OCI-LY7 (cell line): ENCODE data around the gene HSPA14. TPM values are rescaled to one million over a fixed set of nuclear protein-coding genes. Genes with fewer than 3 reads are reported as not detected.

Experiments
- BruUV-seq: library from RNA; stranded (reverse); fragments of 400-500 nt; replicated peaks from 2 replicates; lab custom pipeline; 2021; lab: Mats Ljungman, UMichigan
- CTCF ChIA-PET: fragments of 300-600 bp; sonication (Branson Sonifier 250); formaldehyde crosslinking; loops from one replicate; lab custom pipeline; 2022; ENCODE audit warnings: antibody characterized with exemption; ENCODE audit not compliant: unreplicated experiment; lab: Charles Lee
- POLR2A ChIA-PET: fragments of 300-600 bp; sonication (Branson Sonifier 250); formaldehyde crosslinking; loops from one replicate; lab custom pipeline; 2022; ENCODE audit warnings: antibody characterized with exemption; lab: Charles Lee
- DNase-seq: peaks from one replicate; pipeline ENCODE4 v3.0.0-alpha.2; 2015; ENCODE audit warnings: low spot score
- H2AFZ ChIP-seq: fragments of 200-600 bp; sonication (generic), shearing (Covaris generic); 2 replicates; pipeline ENCODE4 v1.6.1; 2014; ENCODE audit warnings: mild to moderate bottlenecking, antibody characterized with exemption, low read length, moderate library complexity
- H3K27ac ChIP-seq: fragments of 200-600 bp; sonication (generic); 2 replicates; pipeline ENCODE4 v1.5.1; 2014; ENCODE audit warnings: mixed run types, low read depth, mild to moderate bottlenecking, moderate library complexity, low read length, inconsistent platforms; ENCODE audit not compliant: poor library complexity, severe bottlenecking
- H3K36me3 ChIP-seq: fragments of 200-600 bp; sonication (generic); 2 replicates; pipeline ENCODE4 v1.6.1; 2014; ENCODE audit warnings: mild to moderate bottlenecking, antibody characterized with exemption, low read length, moderate library complexity, mixed read lengths; ENCODE audit not compliant: insufficient read depth
- H3K4me1 ChIP-seq: fragments of 200-600 bp; sonication (generic); 2 replicates; pipeline ENCODE4 v1.5.1; 2014; ENCODE audit warnings: mild to moderate bottlenecking, low read length; ENCODE audit not compliant: insufficient read depth, poor library complexity, severe bottlenecking
- H3K4me2 ChIP-seq: fragments of 200-600 bp; sonication (generic); 2 replicates; pipeline ENCODE4 v1.6.1; 2014; ENCODE audit warnings: mild to moderate bottlenecking, low read length
- H3K4me3 ChIP-seq: fragments of 200-600 bp; sonication (generic); 2 replicates; pipeline ENCODE4 v1.5.1; 2014; ENCODE audit warnings: mild to moderate bottlenecking, low read depth, low read length; ENCODE audit not compliant: poor library complexity, severe bottlenecking
- H3K79me2 ChIP-seq: fragments of 200-600 bp; sonication (generic); 2 replicates; pipeline ENCODE4 v1.6.1; 2016; ENCODE audit warnings: low read depth, mild to moderate bottlenecking, low read length, moderate library complexity, mixed read lengths; ENCODE audit not compliant: insufficient read depth
- H3K9me2 ChIP-seq: fragments of 200-600 bp; sonication (generic); 2 replicates; pipeline ENCODE4 v1.6.1; 2016; ENCODE audit warnings: mild to moderate bottlenecking, low read length, mixed read lengths; ENCODE audit not compliant: insufficient read depth
- H3K9me3 ChIP-seq: fragments of 200-600 bp; sonication (generic); 2 replicates; pipeline ENCODE4 v1.6.1; 2014; ENCODE audit warnings: mild to moderate bottlenecking, mixed run types, low read length, mixed read lengths
- H4K20me1 ChIP-seq: fragments of 200-600 bp; sonication (generic); 2 replicates; pipeline ENCODE4 v1.6.1; 2014; ENCODE audit warnings: mild to moderate bottlenecking, antibody characterized with exemption, low read length, moderate library complexity, mixed read lengths; ENCODE audit not compliant: insufficient read depth
- EZH2phosphoT487 ChIP-seq: fragments of 200-600 bp; sonication (generic); IDR thresholded peaks from 2 replicates; pipeline ENCODE4 v1.6.1; 2018; ENCODE audit warnings: low read depth, borderline replicate concordance, mild to moderate bottlenecking, mixed run types, antibody characterized with exemption, low read length, moderate library complexity, mixed read lengths
- intact Hi-C: fragments of 100-400 bp; cut with micrococcal nuclease; formaldehyde crosslinking; loops from one replicate; pipeline ENCODE4 v1.10.0; 2022; ENCODE audit not compliant: unreplicated experiment
- total RNA-seq, 2 experiments: library from RNA; depleted of rRNA in 1 of 2; stranded (reverse); fragments of >200 nt in 1 of 2; shearing (Covaris generic) in 1 of 2; gene quantifications; 2 replicates each; pipeline ENCODE4 v1.2.3, GENCODE V29; 2014 to 2022
- TF ChIP-seq, protein P1 (sequence below): fragments of 200-600 bp; sonication (generic); conservative IDR thresholded peaks from 2 replicates; pipeline ENCODE4 v1.5.1; 2014; ENCODE audit warnings: mild to moderate bottlenecking, antibody characterized with exemption, low read length, moderate library complexity, mixed read lengths

The HSPA14 gene
- total RNA-seq, 2 experiments from 2014 or later, result 21.8 to 28.2 TPM

DNA sequence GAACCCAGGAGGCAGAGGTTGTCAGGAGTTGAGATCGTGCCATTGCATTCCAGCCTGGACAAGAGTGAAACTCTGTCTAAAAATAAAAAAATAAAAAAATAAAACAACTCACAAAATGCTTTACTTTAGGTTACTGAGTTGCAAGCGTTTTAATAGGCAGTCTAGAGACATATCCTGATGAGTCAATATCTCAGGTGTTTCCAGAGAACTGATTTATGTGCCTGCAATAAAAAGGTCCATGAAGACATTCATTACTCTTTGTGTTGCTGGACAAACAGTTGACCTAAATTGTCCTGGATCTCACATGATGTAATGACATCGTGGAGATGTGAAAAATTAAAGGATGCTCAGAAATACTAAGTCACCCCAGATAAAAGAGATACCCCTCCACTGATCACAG lies 31.8 kb upstream of the HSPA14 start:
- no peaks in the 10 kb centered on the region for H3K36me3 ChIP-seq
- intact Hi-C loops, result no loop called here
- H3K27ac ChIP-seq, result no peak overlapping the region
- peaks cover 14% of the 10 kb centered on the region for H3K4me1 ChIP-seq
- TF ChIP-seq, protein P1, sequence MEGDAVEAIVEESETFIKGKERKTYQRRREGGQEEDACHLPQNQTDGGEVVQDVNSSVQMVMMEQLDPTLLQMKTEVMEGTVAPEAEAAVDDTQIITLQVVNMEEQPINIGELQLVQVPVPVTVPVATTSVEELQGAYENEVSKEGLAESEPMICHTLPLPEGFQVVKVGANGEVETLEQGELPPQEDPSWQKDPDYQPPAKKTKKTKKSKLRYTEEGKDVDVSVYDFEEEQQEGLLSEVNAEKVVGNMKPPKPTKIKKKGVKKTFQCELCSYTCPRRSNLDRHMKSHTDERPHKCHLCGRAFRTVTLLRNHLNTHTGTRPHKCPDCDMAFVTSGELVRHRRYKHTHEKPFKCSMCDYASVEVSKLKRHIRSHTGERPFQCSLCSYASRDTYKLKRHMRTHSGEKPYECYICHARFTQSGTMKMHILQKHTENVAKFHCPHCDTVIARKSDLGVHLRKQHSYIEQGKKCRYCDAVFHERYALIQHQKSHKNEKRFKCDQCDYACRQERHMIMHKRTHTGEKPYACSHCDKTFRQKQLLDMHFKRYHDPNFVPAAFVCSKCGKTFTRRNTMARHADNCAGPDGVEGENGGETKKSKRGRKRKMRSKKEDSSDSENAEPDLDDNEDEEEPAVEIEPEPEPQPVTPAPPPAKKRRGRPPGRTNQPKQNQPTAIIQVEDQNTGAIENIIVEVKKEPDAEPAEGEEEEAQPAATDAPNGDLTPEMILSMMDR, result no peak
- TF ChIP-seq EZH2phosphoT487, result no peak
- BruUV-seq, result no TSS peak
- CTCF ChIA-PET, result no interaction called here
- H2AFZ ChIP-seq, result no peak overlapping the region
- H3K9me3 ChIP-seq, result no peaks in the 10 kb centered on the region
- no peaks in the 10 kb centered on the region for H3K9me2 ChIP-seq
- H3K79me2 ChIP-seq, result no peaks in the 10 kb centered on the region
- POLR2A ChIA-PET, result no interaction called here
- DNase-seq, result no peak
- no peaks in the 10 kb centered on the region for H4K20me1 ChIP-seq
- no peak overlapping the region for H3K4me2 ChIP-seq
- no peak overlapping the region for H3K4me3 ChIP-seq

- no TSS peak for BruUV-seq
- Histone ChIP-seq H3K9me2 (no peaks in the 10 kb centered on the region), H2AFZ (peak overlapping the region; percentile 26; the same call in 1 of the 2 replicates), H3K9me3 (no peaks in the 10 kb centered on the region), H3K4me3 (no peak overlapping the region), H4K20me1 (no peaks in the 10 kb centered on the region), H3K4me1 (peaks cover 20% of the 10 kb centered on the region), H3K27ac (no peak overlapping the region), H3K36me3 (no peaks in the 10 kb centered on the region), H3K79me2 (no peaks in the 10 kb centered on the region), H3K4me2 (no peak overlapping the region)
- POLR2A ChIA-PET, result interaction anchor here (1.5 kb wide), 1 partner anchor 60 kb away, joined by 4 read pairs; no protein-coding TSS in a partner anchor
- CTCF ChIA-PET, result no interaction called here
- intact Hi-C loops, result no loop called here
- peak; percentile 26 for DNase-seq
- no peak for TF ChIP-seq EZH2phosphoT487
- TF ChIP-seq, protein P1, result peak; percentile 51
These were observed 26.8 kb upstream of the HSPA14 start for GRCh38 chr10:14810969-14811953.

- no peak overlapping the region for H3K4me3 ChIP-seq
- no peak for DNase-seq
- H3K9me2 ChIP-seq, result no peaks in the 10 kb centered on the region
- H2AFZ ChIP-seq, result 0 out of 2 replicates have a peak overlapping the region, but pooled peaks have one; percentile 1
- H3K4me2 ChIP-seq, result no peak overlapping the region
- H3K79me2 ChIP-seq, result no peaks in the 10 kb centered on the region
- ChIA-PET POLR2A (no interaction called here), CTCF (interaction anchor here (1.0 kb wide), 1 partner anchor 11 kb away, joined by 4 read pairs; no protein-coding TSS in a partner anchor)
- H4K20me1 ChIP-seq, result no peaks in the 10 kb centered on the region
- intact Hi-C loops, result no loop called here
- no peaks in the 10 kb centered on the region for H3K36me3 ChIP-seq
- no peak overlapping the region for H3K27ac ChIP-seq
- TF ChIP-seq, protein P1, result no peak
- TF ChIP-seq EZH2phosphoT487, result no peak
- no TSS peak for BruUV-seq
- peaks cover 20% of the 10 kb centered on the region for H3K4me1 ChIP-seq
- H3K9me3 ChIP-seq, result no peaks in the 10 kb centered on the region
These were observed 25.8 kb upstream of the HSPA14 start for GRCh38 chr10:14812271-14812670.
